ENCODE measurements around the gene ASTN2. TPM values are rescaled to one million over a fixed set of nuclear protein-coding genes. Genes with fewer than 3 reads are reported as not detected.

ASTN2 gene
- total and polyA plus RNA-seq, 2 donors (not counting 3 experiments of a cell fraction or from before 2014, with no cell fraction given), result 1.0 to 1.9 TPM

DNA sequence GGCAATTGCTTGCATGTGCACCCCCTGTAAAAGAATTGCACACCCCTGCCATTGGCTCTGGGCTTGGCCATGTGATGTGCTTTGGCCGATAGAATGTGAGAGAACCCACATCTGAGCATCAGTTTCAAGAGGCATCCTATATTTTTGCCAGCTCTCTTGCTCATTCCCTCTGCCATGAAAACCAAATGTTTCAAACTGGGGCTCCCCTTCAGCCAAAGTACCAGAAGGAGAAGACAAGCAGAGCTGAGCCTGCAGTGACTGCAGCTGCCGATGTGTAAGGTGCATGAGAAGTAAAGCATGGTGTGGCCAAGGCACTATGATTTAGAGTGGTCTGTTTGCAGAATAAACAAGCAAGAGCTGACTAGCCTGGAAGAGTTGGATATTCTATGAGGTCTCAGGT lies 132.3 kb downstream of the ASTN2 start:
- Histone ChIP-seq H3K4me3 (replicated peaks in 1 of 3; ENCODE audit: insufficient read depth in 1 of 3, low read depth in 1 of 3, low read length in 3 of 3) (no peak overlapping the region), H3K4me1 (ENCODE audit: control insufficient read depth, extremely low read depth, insufficient read depth, low read length) (no peaks in the 10 kb centered on the region), H3K9ac (replicated peaks; ENCODE audit: extremely low read depth, insufficient read depth, low read length) (no peak overlapping the region), H3K36me3 (ENCODE audit: control insufficient read depth in 2 of 2, extremely low read depth in 1 of 2, insufficient read depth in 2 of 2, low read length in 2 of 2) (no peaks in the 10 kb centered on the region), H3K79me2 (ENCODE audit: control insufficient read depth, insufficient read depth, low read length) (no peaks in the 10 kb centered on the region), H3K27ac (ENCODE audit: insufficient read depth, low read depth, low read length) (no peak overlapping the region), H3K9me1 (replicated peaks; ENCODE audit: control insufficient read depth, extremely low read depth, insufficient read depth, low read length) (no peaks in the 10 kb centered on the region), H3K4me2 (ENCODE audit: insufficient read depth, low read length) (no peak overlapping the region), H3K9me3 (replicated peaks; ENCODE audit: control insufficient read depth, insufficient read depth, low read length) (peaks cover 5% of the 10 kb centered on the region), H2AFZ (ENCODE audit: low read depth, low read length) (no peak overlapping the region), H3K27me3 (ENCODE audit: control insufficient read depth in 2 of 2, insufficient read depth in 2 of 2, low read length in 2 of 2) (no peaks in the 10 kb centered on the region), H4K20me1 (replicated peaks; ENCODE audit: control insufficient read depth, extremely low read depth, insufficient read depth, low read length) (no peaks in the 10 kb centered on the region)
- TF ChIP-seq, protein P1, sequence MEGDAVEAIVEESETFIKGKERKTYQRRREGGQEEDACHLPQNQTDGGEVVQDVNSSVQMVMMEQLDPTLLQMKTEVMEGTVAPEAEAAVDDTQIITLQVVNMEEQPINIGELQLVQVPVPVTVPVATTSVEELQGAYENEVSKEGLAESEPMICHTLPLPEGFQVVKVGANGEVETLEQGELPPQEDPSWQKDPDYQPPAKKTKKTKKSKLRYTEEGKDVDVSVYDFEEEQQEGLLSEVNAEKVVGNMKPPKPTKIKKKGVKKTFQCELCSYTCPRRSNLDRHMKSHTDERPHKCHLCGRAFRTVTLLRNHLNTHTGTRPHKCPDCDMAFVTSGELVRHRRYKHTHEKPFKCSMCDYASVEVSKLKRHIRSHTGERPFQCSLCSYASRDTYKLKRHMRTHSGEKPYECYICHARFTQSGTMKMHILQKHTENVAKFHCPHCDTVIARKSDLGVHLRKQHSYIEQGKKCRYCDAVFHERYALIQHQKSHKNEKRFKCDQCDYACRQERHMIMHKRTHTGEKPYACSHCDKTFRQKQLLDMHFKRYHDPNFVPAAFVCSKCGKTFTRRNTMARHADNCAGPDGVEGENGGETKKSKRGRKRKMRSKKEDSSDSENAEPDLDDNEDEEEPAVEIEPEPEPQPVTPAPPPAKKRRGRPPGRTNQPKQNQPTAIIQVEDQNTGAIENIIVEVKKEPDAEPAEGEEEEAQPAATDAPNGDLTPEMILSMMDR (IDR thresholded peaks at IDR 0.05; ENCODE audit: extremely low read depth in 1 of 2, insufficient read depth in 1 of 2, low read depth in 1 of 2, low read length in 2 of 2), result no peak
- TF ChIP-seq, protein P2, sequence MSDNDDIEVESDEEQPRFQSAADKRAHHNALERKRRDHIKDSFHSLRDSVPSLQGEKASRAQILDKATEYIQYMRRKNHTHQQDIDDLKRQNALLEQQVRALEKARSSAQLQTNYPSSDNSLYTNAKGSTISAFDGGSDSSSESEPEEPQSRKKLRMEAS (IDR thresholded peaks at IDR 0.05; ENCODE audit: insufficient read depth, insufficient read length), result no peak
- no peak for TF ChIP-seq JUN (IDR thresholded peaks at IDR 0.05; ENCODE audit: borderline replicate concordance, insufficient read depth, insufficient read length, low read depth)
- ChIA-PET POLR2A (no interaction called here), CTCF (interaction anchor here (0.6 kb wide), 1 partner anchor 376 kb away, joined by 3 read pairs; no protein-coding TSS in a partner anchor)
- no peak for DNase-seq (ENCODE audit: low read depth, low spot score)
- dilution Hi-C loops (cut with MboI; ENCODE audit: extremely low pct_ligation_motif_present, low sequenced_read_pairs), result no loop called here
- no TSS peak for BruUV-seq (replicated peaks)
- intact Hi-C loops (cut with micrococcal nuclease), result no loop called here
- FAIRE-seq, result no peak

DNA sequence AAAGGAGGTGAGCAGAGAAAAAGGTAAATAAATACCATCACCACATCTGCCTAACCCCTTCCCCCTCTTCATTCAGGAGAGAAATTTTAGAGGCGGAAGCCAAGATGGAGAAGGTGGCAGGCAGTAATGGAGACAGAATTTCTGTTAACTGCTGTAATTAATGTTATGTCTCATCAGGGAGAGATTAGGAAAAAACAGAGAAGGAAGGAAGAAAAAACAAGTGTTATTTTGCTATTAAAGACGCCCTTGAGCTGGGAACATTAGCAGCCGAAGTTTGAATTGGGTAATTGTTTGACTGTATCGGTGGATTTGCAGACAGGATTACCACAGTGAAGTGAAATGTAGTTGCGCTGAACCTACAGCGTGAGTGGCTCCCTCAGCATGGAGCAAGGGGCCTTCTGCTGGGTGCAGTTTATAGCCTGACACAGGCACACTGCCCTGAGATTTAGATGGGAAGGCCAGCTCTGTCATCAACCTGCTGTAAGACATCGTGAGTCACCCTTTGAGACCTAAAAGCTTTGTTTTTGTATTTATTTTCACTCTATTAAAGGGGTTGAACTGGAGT lies 136.3 kb downstream of the ASTN2 start:
- Histone ChIP-seq H3K9ac (replicated peaks; ENCODE audit: extremely low read depth, insufficient read depth, low read length) (no peak overlapping the region), H3K79me2 (ENCODE audit: control insufficient read depth, insufficient read depth, low read length) (no peaks in the 10 kb centered on the region), H3K9me1 (replicated peaks; ENCODE audit: control insufficient read depth, extremely low read depth, insufficient read depth, low read length) (no peaks in the 10 kb centered on the region), H3K4me2 (ENCODE audit: insufficient read depth, low read length) (no peak overlapping the region), H3K4me1 (ENCODE audit: control insufficient read depth, extremely low read depth, insufficient read depth, low read length) (no peaks in the 10 kb centered on the region), H3K9me3 (replicated peaks; ENCODE audit: control insufficient read depth, insufficient read depth, low read length) (peaks cover 7% of the 10 kb centered on the region), H3K36me3 (ENCODE audit: control insufficient read depth in 2 of 2, extremely low read depth in 1 of 2, insufficient read depth in 2 of 2, low read length in 2 of 2) (no peaks in the 10 kb centered on the region), H2AFZ (ENCODE audit: low read depth, low read length) (no peak overlapping the region), H4K20me1 (replicated peaks; ENCODE audit: control insufficient read depth, extremely low read depth, insufficient read depth, low read length) (no peaks in the 10 kb centered on the region), H3K27me3 (ENCODE audit: control insufficient read depth in 2 of 2, insufficient read depth in 2 of 2, low read length in 2 of 2) (no peaks in the 10 kb centered on the region), H3K27ac (ENCODE audit: insufficient read depth, low read depth, low read length) (no peak overlapping the region), H3K4me3 (replicated peaks in 1 of 3; ENCODE audit: insufficient read depth in 1 of 3, low read depth in 1 of 3, low read length in 3 of 3) (no peak overlapping the region)
- intact Hi-C loops (cut with micrococcal nuclease), result no loop called here
- TF ChIP-seq POLR2AphosphoS5 (IDR thresholded peaks at IDR 0.05; ENCODE audit: insufficient read depth, low read depth, low read length) (no peak), MYC (IDR thresholded peaks at IDR 0.05; ENCODE audit: low read depth, low read length) (no peak), GATA2 (IDR thresholded peaks at IDR 0.05; ENCODE audit: insufficient read depth, insufficient read length, low read depth, low read length) (no peak), EZH2 (IDR thresholded peaks at IDR 0.05; ENCODE audit: borderline replicate concordance, low read depth, low read length, severe bottlenecking) (no peak), JUN (IDR thresholded peaks at IDR 0.05; ENCODE audit: borderline replicate concordance, insufficient read depth, insufficient read length, low read depth) (no peak), FOS (IDR thresholded peaks at IDR 0.05; ENCODE audit: borderline replicate concordance, insufficient read depth, low read length) (no peak), POLR2A (IDR thresholded peaks at IDR 0.05; ENCODE audit: low read depth, low read length) (no peak)
- TF ChIP-seq, protein P2 (IDR thresholded peaks at IDR 0.05; ENCODE audit: insufficient read depth, insufficient read length), result no peak
- TF ChIP-seq, protein P1 (IDR thresholded peaks at IDR 0.05; ENCODE audit: extremely low read depth in 1 of 2, insufficient read depth in 1 of 2, low read depth in 1 of 2, low read length in 2 of 2), result no peak
- dilution Hi-C loops (cut with MboI; ENCODE audit: extremely low pct_ligation_motif_present, low sequenced_read_pairs), result no loop called here
- CTCF ChIA-PET, result no interaction called here
- FAIRE-seq, result no peak
- no peak for DNase-seq (ENCODE audit: low read depth, low spot score)
- POLR2A ChIA-PET, result no interaction called here
- no TSS peak for BruUV-seq (replicated peaks)

Measured in endothelial cell of umbilical vein (primary cell).